ENCODE measurements around the gene MTCL1. TPM values are rescaled to one million over a fixed set of nuclear protein-coding genes. Genes with fewer than 3 reads are reported as not detected.
A peak's percentile ranks its signal among the peaks of the same experiment; 100 is the strongest.

MTCL1 gene
- total and polyA plus RNA-seq, 11 donors = 4.7 to 17.7 (median 9.5) TPM

DNA sequence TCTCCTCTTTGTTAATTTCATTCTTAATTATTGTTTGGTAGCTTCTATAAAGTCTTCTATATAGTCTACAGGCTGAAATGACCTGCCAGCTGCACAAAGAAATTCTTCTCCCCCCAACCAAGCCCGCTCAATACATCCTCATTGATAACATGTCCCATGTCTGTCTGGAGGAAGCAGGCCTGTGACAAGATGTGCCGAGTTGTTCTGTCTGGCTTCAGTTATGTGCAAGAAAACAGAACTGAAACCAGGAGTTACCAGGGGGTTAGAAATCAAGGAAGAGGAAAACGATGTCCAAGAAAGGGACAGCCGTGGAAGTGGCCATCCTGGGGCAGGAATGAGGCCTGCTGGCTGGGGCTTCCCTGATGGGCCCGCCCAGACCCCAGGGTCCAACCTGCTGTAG is 57.6 kb downstream of the MTCL1 start:
- WGBS, 4 donors = 78 to 87% (median 81%) methylated on average over 5 of the region's 5 CpGs
- peaks cover 0 to 3% (median 0%) of the 10 kb centered on the region in 9 donors for H3K36me3 ChIP-seq
- DNase-seq (no peak), ATAC-seq (no peak)
- H3K4me3 ChIP-seq = no peak overlapping the region
- intact Hi-C loops (cut with DNase I) = loop anchor here in 1 of 10 donors (10.0 kb wide), 1 partner anchor 62 kb away; no protein-coding TSS in a partner anchor
- H3K9me3 ChIP-seq = peaks cover 0 to 5% (median 0%) of the 10 kb centered on the region in 12 donors
- peak overlapping the region in 1 of 12 donors; percentile 75 for H3K27ac ChIP-seq
- H3K27me3 ChIP-seq = no peaks in the 10 kb centered on the region
- TF ChIP-seq POLR2A (IDR thresholded peaks at IDR 0.05) (no peak), CTCF (IDR thresholded peaks at IDR 0.05) (no peak)
- peaks cover 0 to 10% (median 0%) of the 10 kb centered on the region in 12 donors for H3K4me1 ChIP-seq

- Histone ChIP-seq H3K9me3 (peaks cover 0 to 5% (median 0%) of the 10 kb centered on the region in 12 donors), H3K4me1 (peaks cover 0 to 10% (median 0%) of the 10 kb centered on the region in 12 donors), H3K27me3 (no peaks in the 10 kb centered on the region), H3K36me3 (peaks cover 0 to 3% (median 0%) of the 10 kb centered on the region in 9 donors), H3K27ac (peak overlapping the region in 1 of 12 donors; percentile 75), H3K4me3 (no peak overlapping the region)
- intact Hi-C loops (cut with DNase I) = loop anchor here in 1 of 10 donors (10.0 kb wide), 1 partner anchor 61 kb away; no protein-coding TSS in a partner anchor
- WGBS, 4 donors = 80 to 91% (median 85%) methylated on average over 2 of the region's 2 CpGs
- DNase-seq (no peak), ATAC-seq (no peak)
- TF ChIP-seq POLR2A (IDR thresholded peaks at IDR 0.05) (no peak), CTCF (IDR thresholded peaks at IDR 0.05) (no peak)
Observed at GRCh38 chr18:8763611-8764010, 58.3 kb downstream of the MTCL1 start.

- Histone ChIP-seq H3K4me1 (peaks cover 0 to 10% (median 0%) of the 10 kb centered on the region in 12 donors), H3K9me3 (peaks cover 0 to 5% (median 0%) of the 10 kb centered on the region in 12 donors), H3K36me3 (peaks cover 0 to 3% (median 0%) of the 10 kb centered on the region in 9 donors), H3K27me3 (no peaks in the 10 kb centered on the region), H3K4me3 (no peak overlapping the region), H3K27ac (peak overlapping the region in 1 of 12 donors; percentile 75)
- ATAC-seq (peak in 1 of 4 donors; percentile 48), DNase-seq (no peak)
- intact Hi-C loops (cut with DNase I) = loop anchor here in 1 of 10 donors (10.0 kb wide), 1 partner anchor 59 kb away; no protein-coding TSS in a partner anchor
- TF ChIP-seq CTCF (IDR thresholded peaks at IDR 0.05) = no peak
- TF ChIP-seq POLR2A (IDR thresholded peaks at IDR 0.05) = no peak
- 55 to 66% (median 65%) methylated on average over 10 to 11 of the region's 11 CpGs for WGBS, 4 donors
Observed at GRCh38 chr18:8765783-8766463, 60.6 kb downstream of the MTCL1 start.

- ATAC-seq (no peak), DNase-seq (no peak)
- intact Hi-C loops (cut with DNase I) = loop anchor here in 1 of 10 donors (10.0 kb wide), 1 partner anchor 58 kb away; no protein-coding TSS in a partner anchor
- no peaks in the 10 kb centered on the region for H3K9me3 ChIP-seq
- H3K27me3 ChIP-seq = no peaks in the 10 kb centered on the region
- TF ChIP-seq CTCF (IDR thresholded peaks at IDR 0.05) (no peak), POLR2A (IDR thresholded peaks at IDR 0.05) (no peak)
- H3K27ac ChIP-seq = peak overlapping the region in 1 of 12 donors; percentile 75
- 72 to 88% (median 85%) methylated on average over 2 of the region's 2 CpGs for WGBS, 4 donors
- H3K36me3 ChIP-seq = peaks cover 0 to 3% (median 0%) of the 10 kb centered on the region in 9 donors
- no peak overlapping the region for H3K4me3 ChIP-seq
- peaks cover 0 to 13% (median 0%) of the 10 kb centered on the region in 12 donors for H3K4me1 ChIP-seq
Observed at GRCh38 chr18:8766559-8767293, 61.4 kb downstream of the MTCL1 start.

All from heart left ventricle (tissue), 16 donors.